ELF-1 (cell line): ENCODE measurements around the gene TM9SF1.

Source experiments
- DNase-seq: peaks from one replicate; pipeline ENCODE4 v3.0.0-alpha.2; 2016; ENCODE audit warnings: low read depth, low spot score

TM9SF1 gene

DNA sequence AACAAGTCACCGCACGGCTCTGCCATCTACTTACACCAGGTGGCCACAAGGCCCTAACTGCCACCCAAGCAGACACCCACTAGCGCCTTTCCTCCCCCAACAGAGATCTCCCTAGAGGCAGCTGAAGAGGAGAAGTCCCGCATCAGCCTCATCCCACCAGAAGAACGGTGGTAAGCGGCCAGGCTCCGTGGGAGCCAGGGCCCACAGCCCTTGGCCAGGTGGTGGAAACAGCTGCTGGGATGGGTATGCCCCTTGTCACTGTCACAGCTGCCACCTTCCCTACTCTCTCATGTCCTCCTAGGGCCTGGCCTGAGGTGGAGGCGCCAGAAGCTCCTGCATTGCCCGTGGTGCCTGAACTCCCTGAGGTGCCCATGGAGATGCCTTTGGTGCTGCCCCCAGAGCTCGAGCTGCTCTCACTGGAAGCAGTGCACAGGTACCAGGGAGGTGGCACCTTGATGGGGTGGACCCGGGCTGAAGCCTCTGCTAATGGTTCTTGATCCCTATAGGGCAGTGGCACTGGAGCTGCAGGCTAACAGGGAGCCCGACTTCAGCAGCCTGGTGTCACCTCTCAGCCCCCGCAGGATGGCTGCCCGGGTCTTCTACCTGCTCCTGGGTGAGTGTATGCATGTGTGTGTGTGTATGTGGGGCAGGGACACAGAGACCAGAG lies 15.8 kb downstream of the TM9SF1 start:
- no peak for DNase-seq

DNA sequence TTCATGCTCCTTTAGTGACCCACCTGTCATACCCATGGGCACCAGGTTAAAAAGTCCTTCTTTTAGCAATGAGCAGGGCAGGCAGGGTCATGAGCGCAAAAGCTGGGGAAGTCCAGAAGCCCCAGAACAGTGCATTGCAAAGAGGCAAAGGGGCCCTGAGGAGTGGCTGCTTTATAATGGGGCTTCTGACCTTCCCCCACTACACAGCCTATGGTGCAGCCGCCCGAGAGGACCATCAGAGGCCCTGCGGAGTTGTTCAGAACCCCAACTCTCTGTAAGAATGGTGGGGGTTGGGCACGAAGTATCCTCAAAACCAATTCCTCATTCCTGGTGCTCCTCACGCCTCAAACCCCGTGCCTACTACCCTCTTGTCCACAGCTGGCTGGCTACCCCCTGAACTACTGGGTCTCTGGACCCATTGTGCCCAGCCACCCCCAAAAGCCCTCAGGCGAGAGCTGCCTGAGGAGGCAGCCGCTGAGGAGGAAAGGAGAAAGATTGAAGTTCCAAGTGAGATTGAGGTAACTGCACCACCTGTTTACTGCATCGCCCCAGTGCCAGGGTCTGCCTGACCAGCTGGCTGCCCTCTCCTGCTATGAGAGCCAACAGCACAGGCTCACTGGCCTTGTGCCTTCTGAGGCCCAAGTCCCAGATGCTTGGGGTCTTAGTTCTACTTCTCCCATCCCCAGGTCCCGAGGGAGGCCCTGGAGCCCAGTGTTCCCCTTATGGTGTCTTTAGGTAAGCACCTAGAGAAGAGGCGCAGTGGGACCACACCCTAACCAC lies 16.7 kb downstream of the TM9SF1 start:
- no peak for DNase-seq

DNA sequence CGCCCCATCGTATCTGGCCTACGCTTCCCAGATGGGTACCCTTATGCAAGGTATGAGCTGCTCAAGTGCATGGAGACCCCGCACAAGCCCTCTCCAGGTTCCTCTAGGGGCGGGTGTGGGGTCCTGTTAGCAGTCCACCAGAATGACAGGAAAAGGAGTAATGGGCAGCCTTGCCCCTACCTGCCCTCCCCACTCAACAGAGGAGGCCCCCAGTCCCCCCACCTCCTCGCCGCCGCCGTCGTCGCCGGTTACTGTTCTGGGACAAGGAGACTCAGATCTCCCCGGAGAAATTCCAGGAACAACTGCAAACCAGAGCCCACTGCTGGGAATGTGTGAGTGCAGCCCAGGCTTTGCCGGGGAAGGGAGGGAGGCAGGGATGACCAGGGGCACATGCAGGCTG lies 17.4 kb downstream of the TM9SF1 start:
- DNase-seq = no peak

DNA sequence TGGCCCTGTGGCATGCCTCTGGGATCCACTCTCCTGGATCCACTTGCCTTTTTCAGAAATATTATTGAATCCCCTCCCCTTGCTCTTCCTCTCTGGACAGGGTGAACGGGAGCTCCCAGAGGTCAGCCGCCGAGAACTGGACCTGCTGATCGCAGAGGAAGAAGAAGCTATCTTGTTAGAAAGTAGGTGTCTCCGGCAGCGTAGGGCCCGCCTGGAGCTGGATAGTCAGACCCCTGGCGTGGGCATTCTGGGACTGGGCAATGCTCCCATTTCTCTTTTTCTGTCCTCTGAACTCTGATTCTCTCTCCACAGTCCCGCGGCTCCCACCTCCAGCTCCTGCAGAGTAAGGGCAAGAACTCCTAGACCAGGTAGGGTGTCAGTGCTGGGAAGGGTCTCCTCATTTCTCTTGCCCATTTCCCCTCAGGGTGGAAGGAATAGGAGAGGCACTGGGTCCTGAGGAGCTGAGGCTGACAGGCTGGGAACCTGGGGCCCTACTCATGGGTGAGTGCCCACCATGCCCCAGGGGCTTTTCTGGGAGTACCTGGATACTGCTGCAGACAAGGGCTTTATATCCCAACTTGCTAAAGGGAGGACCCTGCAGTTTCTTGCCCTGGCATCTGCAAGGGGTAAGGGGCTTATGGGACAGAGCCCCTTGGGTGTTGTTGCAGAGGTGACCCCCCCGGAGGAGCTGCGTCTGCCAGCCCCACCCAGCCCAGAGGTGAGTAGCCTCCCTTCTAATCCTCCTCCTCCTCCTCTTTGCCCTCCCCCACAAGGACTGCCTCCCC lies 18.0 kb downstream of the TM9SF1 start:
- DNase-seq = no peak

DNA sequence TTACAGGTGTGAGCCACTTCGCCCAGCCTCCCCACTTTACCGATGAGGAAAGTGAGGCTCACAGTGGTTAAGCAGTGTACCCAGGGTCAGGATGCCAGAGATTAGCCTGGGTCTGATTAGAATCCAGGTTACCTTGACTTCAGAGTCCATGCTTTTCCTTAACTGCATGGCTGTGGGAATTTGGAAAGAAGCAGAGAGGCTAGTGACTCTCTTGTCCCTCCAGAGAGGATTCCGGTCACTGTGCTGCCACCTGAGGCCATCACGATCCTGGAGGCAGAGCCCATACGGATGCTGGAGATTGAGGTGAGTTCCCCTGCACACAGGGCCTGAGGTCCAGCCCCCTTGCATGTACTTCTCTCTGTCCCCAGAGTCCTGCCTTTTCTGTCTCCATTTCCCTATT lies 18.6 kb downstream of the TM9SF1 start:
- no peak for DNase-seq

DNA sequence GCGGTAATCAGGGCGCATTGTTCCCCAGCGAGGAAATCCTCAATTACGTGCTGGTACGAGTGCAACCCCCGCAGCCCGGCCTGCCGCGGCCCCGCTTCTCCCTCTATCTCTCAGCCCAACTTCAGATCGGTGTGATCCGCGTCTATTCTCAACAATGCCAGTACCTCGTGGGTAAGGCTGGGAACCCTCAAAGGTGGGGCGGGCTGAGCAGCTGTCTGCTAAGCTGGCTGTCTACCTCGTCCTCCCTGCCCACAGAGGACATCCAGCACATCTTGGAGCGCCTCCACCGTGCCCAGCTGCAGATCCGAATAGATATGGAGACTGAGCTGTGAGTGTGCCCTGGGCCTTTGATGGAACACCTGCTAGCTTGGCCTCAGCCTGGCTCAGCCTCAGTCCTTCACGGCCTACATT lies 22.4 kb downstream of the TM9SF1 start:
- DNase-seq = no peak

DNA sequence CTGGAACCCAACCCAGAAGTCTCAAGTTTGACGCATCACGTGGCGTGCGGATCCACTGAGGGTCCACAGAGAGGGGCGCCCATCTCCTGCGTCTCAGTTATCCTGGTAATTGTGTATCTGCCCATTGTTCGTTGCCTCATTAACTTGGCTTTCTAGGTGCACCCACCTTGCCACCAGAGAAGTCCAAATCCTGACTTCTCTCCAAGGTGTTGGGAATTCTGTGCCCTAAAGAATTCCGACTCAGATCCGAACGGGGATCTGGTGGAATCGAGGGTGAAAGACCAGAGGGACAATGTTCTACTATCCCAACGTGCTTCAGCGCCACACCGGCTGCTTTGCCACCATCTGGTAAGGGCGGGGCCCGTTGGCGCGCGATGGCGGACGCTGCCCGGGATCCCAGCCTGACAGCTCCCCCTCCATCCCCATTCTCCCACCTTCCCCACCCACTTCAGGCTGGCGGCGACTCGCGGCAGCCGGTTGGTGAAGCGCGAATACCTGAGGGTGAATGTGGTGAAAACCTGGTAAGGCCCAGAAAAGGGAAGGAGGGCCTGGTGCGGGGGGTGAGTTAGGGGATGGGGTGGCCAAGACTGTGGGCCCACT lies 22.9 kb downstream of the TM9SF1 start:
- peak; percentile 27 for DNase-seq

DNA sequence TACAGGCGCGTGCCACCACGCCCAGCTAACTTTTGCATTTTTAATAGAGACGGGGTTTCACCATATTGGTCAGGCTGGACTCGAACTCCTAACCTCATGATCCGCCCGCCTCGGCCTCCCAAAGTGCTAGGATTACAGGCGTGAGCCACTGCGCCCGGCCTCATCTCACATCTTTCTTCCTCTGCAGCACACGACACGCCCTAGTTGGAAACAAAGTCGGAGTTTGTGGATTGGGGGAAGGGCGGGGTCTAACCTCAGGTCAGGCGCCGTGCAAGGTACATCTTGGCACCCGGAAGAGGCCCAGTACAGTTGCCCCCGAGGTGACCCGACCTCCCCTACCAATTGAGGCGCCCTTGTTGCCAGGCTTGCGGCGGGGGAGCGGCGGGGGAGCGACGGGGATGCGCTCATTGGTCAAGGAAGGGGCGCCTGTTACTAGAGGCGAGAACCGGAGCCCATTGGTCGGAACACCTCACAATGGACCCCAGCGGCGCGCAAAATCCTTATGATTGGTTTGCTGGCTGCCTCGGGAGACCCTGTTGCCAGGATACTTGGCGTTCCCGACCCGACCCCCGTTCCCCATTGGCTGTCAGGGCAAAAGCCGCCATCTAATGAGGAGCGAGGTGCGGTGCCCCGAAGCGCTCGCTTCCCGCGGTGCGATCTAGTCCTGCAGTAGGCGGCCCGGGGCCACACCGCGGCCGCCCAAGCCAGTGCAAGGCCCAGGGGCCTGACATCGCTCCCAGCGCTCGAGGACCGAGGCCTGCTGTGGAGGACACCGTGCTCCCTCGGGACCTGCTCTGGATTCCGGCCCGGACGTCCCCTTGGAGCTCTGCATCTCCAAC lies 23.6 kb downstream of the TM9SF1 start, which contains the start of gene REC8:
TSS of gene REC8 (plus strand) at position 659 of the 839 bp plus-strand sequence. CDS start 473 bp downstream, outside the sequence.
- peak; percentile 99 for DNase-seq

DNA sequence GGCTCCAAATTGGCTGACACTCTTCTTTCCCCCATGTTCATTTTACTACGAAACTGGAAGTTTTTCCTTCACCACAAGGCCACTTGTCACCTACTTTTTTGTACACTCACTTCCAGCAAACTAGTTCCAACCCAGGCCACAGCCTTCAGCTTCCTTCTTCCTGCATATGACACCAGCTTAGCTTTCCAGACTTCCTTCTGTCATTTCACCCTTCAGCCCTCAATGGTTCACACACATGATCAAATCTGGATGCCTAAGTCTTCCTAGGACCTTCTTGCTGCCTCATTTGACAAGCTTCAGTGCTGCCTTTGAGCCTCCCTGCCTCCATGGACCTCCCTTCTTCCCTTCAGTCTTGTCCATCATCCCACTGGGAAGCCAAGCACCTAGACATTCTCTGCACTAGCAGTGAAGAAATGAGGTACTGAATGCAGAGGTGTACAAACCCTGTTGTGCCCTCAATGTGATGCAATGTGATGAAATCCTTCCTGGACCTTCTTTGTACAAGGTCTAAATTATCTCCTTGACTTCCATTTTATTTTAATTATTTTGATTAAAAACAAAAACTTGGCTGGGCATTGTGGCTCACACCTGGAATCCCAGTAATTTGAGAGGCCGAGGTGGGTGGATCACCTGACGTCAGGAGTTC lies 27.6 kb downstream of the TM9SF1 start:
- no peak for DNase-seq

DNA sequence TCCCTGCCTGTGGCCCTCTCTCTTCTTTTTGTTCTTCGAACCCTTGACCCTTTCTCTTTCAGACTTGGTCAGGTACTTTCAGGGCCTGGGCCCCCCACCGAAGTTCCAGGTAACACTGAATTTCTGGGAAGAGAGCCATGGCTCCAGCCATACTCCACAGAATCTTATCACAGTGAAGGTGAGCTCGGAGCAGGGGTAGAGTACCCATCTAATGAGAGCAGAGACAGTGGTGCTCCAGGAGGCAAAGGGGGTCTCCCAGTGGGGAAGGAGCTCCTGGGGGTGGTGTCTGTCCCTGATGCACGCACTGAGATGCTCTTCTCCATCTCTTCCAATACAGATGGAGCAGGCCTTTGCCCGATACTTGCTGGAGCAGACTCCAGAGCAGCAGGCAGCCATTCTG lies 29.5 kb downstream of the TM9SF1 start:
- no peak for DNase-seq

DNA sequence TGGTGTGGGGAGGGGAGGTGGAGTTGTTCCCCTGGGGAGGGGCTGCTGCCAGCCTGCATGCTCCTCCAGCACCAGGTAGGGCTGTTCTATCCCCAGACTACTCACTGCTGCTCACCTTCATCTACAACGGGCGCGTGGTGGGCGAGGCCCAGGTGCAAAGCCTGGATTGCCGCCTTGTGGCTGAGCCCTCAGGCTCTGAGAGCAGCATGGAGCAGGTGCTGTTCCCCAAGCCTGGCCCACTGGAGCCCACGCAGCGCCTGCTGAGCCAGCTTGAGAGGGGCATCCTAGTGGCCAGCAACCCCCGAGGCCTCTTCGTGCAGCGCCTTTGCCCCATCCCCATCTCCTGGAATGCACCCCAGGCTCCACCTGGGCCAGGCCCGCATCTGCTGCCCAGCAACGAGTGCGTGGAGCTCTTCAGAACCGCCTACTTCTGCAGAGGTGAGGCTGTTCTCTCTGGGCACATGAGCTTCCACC lies 30.7 kb downstream of the TM9SF1 start:
- DNase-seq = no peak

DNA sequence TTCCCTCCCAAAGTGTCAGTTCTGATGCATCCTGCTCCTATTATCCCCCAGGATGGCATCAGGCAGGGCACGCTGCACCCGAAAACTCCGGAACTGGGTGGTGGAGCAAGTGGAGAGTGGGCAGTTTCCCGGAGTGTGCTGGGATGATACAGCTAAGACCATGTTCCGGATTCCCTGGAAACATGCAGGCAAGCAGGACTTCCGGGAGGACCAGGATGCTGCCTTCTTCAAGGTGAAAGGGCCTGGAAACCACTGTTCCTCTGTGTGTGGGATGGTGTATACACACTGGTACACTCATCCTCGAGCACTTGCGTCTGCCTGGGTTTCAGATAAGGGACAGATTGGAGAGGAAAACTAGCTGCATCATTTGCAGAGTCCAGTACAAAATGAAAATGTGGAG lies 33.1 kb downstream of the TM9SF1 start:
- DNase-seq = no peak

DNA sequence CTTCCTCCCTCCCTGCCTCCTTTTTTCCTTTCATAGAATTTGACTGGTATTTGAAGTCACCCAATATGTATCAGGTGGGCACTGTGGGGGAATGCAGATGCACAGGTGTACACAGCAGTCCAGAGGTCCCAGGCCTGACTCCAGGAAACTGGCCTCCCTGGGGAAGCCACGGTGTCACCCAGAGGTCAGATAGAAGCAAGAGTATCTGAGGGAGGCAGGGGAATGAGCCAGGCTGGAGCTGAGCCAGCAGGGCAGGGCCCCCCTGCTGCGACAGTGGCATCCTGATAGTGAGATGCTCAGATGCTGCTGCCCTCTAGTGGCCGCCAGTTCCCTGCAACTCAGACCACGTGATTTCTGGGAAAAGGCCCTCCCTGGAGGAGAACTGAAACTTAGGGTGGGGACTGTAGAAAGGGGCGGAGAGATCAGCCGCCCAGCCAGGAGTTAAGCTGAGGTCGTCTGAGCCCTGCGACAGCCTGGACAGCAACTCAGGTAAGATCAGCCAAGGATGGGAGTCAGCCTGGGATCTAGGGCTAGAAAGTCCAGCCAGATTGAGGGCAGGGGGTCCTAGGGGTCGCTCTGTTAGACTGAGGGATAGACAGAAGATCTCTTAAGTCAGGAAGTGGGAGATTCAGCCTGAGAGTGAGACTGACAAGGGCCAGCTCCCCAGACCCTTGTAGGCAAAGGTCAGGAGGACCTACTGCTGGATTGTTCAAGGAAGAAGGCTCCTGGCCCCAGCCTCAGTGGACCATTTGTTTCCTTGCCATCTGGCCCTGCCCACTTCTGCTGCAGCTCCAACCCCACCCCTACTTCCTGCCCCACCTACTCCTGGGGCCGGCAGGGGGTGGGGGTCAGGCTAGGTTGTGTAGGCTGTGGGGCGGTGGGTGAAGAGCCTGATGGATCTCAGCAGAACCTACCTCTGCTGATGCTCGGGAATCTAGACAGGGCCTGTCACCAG lies 34.1 kb downstream of the TM9SF1 start, which contains the start of gene IRF9:
TSS of gene IRF9 (plus strand) at position 416 of the 955 bp plus-strand sequence. CDS start 880 bp downstream, outside the sequence.
- DNase-seq = peak; percentile 99

DNA sequence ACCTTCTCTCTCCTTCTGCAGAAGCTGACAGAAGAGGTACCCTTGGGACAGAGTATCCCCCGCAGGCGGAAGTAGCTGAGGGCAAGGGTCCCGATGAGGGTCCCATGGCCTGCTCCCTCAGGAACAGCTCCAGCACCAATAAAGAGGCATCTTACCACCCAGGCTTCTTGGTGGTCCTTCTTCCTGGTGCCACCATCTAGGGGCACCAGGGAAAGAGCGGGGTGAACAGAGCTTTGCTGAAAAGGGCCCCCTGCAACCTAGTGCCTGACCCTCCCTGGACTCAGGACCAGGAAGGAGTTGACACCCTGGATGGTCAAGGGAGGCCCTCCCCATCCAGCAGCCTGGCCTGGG lies 34.8 kb downstream of the TM9SF1 start:
- no peak for DNase-seq

DNA sequence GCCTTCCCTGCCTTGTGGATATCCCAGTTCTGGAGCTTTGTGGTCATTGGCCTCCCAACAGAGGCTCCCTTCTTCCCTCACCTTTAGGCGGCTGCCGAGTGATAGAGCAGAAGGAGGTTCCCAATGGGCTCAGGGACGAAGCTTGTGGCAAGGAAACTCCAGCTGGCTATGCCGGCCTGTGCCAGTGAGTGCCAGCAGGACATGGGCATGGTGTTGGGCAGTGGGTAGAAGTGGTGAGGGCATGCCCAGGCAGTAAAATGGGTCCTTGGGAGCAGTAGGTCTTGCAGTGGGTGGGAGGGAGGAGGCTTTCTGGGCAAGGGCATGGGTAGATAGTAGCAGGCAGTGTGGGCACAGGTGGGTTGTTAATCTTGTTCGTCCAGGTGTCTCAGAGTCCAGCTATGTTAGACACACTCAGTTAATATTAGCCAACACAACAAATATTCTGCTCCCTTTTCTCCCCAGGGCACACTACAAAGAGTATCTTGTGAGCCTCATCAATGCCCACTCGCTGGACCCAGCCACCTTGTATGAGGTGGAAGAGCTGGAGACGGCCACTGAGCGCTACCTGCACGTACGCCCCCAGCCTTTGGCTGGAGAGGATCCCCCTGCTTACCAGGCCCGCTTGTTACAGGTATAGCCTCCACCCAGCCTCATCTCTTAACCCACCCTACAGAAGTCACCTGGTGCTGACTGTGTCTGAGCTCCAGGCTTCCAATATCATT lies 35.3 kb downstream of the TM9SF1 start:
- no peak for DNase-seq

DNA sequence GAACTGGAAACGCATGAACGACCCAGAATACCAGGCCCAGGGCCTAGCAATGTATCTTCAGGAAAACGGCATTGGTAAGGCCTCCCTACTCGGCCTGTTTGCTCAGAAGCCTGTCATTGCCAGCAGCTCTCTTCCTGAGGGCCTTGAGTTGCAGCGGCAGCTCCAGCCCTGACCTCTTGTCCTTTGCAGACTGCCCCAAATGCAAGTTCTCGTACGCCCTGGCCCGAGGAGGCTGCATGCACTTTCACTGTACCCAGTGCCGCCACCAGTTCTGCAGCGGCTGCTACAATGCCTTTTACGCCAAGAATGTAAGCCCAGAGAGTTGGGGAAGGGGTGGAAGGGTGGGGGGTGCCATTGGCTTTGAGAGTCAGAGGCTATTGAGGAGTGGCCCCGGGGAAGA lies 37.9 kb downstream of the TM9SF1 start:
- DNase-seq = no peak

DNA sequence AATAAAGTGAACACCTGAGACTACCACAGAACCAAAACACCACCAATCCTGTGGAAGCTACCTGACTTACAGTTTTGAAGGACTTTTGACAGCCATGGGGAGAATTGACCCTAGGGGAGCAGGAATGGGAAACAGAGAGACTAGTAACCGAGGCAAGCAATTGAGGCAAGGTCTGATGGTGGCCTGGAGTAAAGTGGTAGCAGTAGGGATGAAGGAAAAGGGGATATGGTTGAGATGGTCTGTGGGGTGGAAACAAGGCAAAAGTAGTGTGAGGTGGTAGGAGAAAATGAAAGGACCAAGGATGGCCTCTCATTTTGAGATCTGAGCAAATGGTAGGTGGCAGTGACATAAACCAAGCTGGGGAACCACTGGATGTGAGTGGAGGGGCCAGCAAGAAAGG lies 38.4 kb downstream of the TM9SF1 start:
- DNase-seq = no peak

DNA sequence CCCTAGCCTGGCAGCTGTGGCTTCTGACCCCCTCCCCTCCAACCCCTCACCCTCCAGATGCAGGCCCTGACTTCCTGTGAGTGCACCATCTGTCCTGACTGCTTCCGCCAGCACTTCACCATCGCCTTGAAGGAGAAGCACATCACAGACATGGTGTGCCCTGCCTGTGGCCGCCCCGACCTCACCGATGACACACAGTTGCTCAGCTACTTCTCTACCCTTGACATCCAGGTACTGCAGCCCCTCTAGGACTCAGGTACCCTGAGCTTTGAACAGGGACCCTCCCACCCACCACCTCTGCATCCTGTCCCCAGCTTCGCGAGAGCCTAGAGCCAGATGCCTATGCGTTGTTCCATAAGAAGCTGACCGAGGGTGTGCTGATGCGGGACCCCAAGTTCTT lies 40.1 kb downstream of the TM9SF1 start:
- no peak for DNase-seq
